A549 treated with dexamethasone at 1 μM for 4 hours (cell line): Measurements from ENCODE around the gene CPED1. TPM values are rescaled to one million over a fixed set of nuclear protein-coding genes. Genes with fewer than 3 reads are reported as not detected.

Experiments
- total RNA-seq: library from RNA; stranded (reverse); fragments of 200-300 nt; extraction: Qiagen RNA extraction; gene quantifications from 5 replicates; pipeline ENCODE4 v1.2.3, GENCODE V29; 2022

The CPED1 gene
- not detected in 5 replicates for total RNA-seq

DNA sequence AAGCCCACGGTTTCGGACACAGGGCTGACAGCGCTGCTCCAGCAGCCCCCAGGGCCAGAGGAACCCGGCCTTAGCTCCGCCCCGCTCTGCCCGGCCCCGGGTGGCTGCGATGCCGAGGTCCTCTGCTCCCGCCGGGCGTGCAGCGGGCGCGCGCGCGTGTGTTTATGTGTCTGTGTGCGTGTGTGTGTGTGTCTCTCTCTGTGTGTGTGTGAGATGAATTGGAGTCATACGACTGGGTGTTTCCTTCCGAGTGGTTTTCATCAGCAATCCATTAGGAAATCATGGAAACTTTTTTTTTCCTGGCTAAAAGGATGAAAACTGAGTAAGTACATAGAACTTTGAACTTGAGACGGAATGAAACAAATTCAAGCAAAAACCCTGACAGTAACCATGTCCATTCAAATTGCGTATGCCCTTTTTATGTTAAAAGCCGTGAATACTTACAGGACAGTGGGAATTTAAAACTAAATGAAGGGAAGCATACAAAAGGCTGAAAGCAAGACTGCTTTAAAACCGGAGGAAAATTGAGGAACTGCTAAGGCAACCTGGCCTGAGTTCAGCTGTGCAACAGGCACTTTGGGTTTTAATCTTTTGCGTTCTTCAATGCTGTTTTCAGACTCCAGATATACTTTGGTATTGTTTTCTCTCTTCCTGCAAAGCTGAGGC lies at the start of gene CPED1:
TSS of gene CPED1 (plus strand) at position 121 of the 666 bp plus-strand sequence. CDS start 911 bp downstream, outside the sequence.

DNA sequence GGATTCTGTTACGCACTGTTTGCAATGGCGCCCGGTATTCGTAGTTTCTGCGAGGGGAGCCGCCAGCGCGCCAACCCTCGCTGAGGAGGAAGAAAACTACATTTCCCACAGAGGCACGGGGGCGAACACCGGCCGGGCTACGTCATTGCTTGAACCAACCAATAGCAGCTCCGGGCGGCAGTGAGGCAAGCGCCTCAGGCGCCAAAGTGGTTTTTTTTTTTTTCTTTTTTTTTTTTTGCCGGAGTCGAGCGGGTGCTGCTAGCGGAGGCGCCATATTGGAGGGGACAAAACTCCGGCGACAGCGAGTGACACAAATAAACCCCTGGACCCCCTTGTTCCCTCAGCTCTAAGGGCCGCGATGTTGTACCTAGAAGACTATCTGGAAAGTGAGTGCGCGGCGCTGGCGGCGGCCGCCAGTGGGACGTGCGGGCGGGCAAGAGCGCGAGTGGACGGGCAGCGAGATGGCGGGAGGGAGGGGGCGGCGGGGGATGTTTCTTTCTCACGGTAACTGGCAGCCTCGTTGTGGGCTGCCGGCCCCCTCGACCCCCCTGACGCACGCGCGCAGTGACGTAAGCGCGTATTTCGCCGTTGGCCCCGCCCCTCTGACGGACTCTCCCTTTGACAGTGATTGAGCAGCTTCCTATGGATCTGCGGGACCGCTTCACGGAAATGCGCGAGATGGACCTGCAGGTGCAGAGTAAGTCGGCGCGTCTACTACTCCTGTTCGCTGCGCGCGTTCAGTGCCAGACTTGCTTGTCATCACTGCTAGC lies 37.8 kb upstream of the CPED1 start, which contains the start of gene ING3:
TSS of gene ING3 (plus strand) at position 239 of the 770 bp plus-strand sequence. CDS start at position 359, 120 bp downstream.

DNA sequence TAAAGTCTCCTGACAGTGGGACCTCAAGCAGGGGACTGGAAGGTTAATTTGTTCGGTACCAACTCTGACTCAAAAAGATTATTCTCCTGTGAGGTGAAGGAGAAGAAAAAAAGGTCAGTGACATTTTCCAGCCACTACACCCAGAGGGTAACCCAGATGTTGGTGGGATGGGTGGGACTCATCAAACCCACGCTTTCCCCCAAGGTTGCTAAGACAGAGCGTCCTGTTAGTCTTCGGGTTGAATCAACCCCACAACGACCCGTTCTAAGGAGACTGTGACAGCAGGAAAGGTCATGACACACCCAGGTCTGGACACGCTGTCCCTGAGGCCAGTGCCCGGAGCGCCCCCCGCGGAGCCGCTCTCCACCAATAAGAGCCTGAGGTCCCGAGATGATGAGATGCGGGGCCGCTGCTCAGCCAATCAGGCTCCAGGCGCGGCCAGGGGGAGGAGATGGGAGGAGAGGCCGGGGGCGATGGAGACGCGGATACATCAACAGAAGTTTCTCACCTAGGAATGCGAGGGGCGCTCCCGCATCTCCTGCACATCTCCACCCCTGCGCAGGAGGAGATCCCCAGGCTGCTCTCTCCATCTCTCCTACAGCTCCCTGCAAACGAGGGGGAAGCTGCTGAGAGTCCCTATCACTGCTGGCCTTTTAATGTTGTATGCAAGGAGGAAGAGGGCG lies 340.1 kb downstream of the CPED1 start, which contains the start of gene WNT16:
TSS of gene WNT16 (plus strand) at position 493 of the 683 bp plus-strand sequence. CDS start 293 bp downstream, outside the sequence.

Other genes starting within 250 kb of the CPED1 start
- 0.27 to 1.1 TPM (median 0.41 TPM) in 5 replicates for gene TSPAN12, start 130.6 kb upstream of the CPED1 start, total RNA-seq
- gene ING3, start 37.9 kb upstream of the CPED1 start, total RNA-seq = 4.6 to 5.9 TPM (median 5.0 TPM) in 5 replicates